SH-SY5Y (cell line): ENCODE measurements around the gene OR4K2.

Source experiments
- GATA2 ChIP-seq: IDR thresholded peaks from 2 replicates; pipeline ENCODE4 v1.6.1; 2011; ENCODE audit warnings: mild to moderate bottlenecking, low read depth, low read length
- GATA3 ChIP-seq: IDR thresholded peaks from 2 replicates; pipeline ENCODE4 v1.6.1; 2011; ENCODE audit warnings: low read depth, mild to moderate bottlenecking, low read length, moderate library complexity

DNA sequence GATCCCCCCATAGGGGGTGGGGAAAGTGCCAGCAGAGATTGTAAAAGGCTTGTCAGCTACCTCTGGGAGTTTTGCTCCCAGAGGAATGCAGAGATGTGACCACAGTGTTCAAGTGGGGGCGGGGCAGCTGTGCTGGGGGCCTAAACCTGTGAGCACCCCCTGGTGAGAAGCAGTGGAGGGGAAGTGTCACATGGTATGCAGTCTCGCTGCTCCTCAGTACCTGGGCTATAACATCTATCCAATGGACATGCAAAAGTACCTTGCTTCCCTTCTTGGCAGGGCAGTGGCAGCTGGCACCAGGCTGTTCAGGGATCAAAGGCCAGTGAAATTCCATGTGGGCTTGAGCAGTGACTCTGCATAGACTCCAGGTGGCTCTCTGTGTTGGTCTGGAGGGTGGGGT is 20.3 kb downstream of the OR4K2 start:
- no peak for TF ChIP-seq GATA3
- no peak for TF ChIP-seq GATA2
